ENCODE measurements around the gene CACNG3.

DNA sequence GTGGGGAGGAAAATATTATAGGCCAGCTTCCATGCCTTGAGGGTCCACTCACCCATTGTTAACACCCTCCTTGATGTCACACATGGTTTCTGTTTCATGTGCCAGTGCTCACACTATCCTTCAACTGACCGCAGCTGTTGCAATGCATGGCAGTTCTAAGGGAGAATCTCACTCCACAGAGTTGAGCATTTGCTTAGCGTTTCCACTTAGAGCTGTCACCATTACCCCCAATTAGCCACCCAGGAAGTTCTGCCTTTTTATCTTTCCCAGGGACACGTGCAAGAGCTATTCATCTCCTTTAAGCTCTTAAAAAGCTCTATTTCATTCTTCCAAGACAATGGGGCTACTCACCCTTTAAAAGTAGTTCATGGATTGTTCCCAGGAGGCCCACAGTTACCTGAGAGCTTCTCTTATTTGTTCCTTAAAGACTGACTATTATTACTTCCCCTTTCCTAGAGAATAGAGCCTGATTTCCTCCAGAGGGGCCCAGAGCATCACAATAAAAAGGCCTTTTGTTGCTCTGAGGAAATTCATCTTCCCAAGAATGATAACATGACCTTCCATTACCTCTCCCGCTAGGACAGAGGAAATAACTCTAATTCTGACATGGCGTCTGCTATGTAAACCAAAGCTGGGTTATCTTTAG lies 126.8 kb downstream of the CACNG3 start:
- TF ChIP-seq, protein P1, sequence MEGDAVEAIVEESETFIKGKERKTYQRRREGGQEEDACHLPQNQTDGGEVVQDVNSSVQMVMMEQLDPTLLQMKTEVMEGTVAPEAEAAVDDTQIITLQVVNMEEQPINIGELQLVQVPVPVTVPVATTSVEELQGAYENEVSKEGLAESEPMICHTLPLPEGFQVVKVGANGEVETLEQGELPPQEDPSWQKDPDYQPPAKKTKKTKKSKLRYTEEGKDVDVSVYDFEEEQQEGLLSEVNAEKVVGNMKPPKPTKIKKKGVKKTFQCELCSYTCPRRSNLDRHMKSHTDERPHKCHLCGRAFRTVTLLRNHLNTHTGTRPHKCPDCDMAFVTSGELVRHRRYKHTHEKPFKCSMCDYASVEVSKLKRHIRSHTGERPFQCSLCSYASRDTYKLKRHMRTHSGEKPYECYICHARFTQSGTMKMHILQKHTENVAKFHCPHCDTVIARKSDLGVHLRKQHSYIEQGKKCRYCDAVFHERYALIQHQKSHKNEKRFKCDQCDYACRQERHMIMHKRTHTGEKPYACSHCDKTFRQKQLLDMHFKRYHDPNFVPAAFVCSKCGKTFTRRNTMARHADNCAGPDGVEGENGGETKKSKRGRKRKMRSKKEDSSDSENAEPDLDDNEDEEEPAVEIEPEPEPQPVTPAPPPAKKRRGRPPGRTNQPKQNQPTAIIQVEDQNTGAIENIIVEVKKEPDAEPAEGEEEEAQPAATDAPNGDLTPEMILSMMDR (conservative IDR thresholded peaks at IDR 0.05 in 1 of 2, IDR thresholded peaks at IDR 0.05 in 1 of 2; ENCODE audit: extremely low read depth in 1 of 2, insufficient read depth in 1 of 2, low read depth in 1 of 2, low read length in 2 of 2): no peak
- TF ChIP-seq EZH2 (IDR thresholded peaks at IDR 0.05; ENCODE audit: borderline replicate concordance, low read length): no peak
